ENCODE data around the gene LTA. TPM values are rescaled to one million over a fixed set of nuclear protein-coding genes. Genes with fewer than 3 reads are reported as not detected.

LTA gene
- polyA plus RNA-seq, 1 of the 3 experiments (the other 2 are of a cell fraction), result not detected

- ChIA-PET CTCF (interaction anchor here (0.9 to 2.1 kb wide), 7 partner anchors 9 to 76 kb away, joined by 3 to 11 read pairs (median 4); partner anchors contain the start of gene ATP6V1G2), POLR2A (interaction anchor here (1.0 to 4.0 kb wide), 5 partner anchors 18 to 1350 kb away, joined by 3 to 18 read pairs (median 6); partner anchors contain the start of genes BAG6, DDX39B and HSPA1B)
- peaks cover 10 to 11% of the 10 kb centered on the region in 2 experiments for H3K4me1 ChIP-seq (ENCODE audit: control insufficient read depth in 1 of 2, insufficient read depth in 2 of 2, low read depth in 1 of 2, low read length in 1 of 2)
- H3K27me3 ChIP-seq (ENCODE audit: insufficient read depth), result no peaks in the 10 kb centered on the region
- H3K9me3 ChIP-seq, result no peaks in the 10 kb centered on the region
- peak overlapping the region; percentile 87 to 98 for H3K4me3 ChIP-seq (ENCODE audit: low read depth in 2 of 2, low read length in 1 of 2)
- H3K79me2 ChIP-seq (ENCODE audit: insufficient read depth), result peaks cover 60% of the 10 kb centered on the region
- 3% methylated on average over 4 of the region's 4 CpGs for WGBS (ENCODE audit: low lambda C conversion rate)
- H3K9ac ChIP-seq, result peak overlapping the region; percentile 99
- peaks cover 28% of the 10 kb centered on the region for H4K20me1 ChIP-seq (ENCODE audit: insufficient read depth)
- peaks cover 16% of the 10 kb centered on the region for H3F3A ChIP-seq (replicated peaks; ENCODE audit: insufficient read depth)
- TF ChIP-seq, protein P1, sequence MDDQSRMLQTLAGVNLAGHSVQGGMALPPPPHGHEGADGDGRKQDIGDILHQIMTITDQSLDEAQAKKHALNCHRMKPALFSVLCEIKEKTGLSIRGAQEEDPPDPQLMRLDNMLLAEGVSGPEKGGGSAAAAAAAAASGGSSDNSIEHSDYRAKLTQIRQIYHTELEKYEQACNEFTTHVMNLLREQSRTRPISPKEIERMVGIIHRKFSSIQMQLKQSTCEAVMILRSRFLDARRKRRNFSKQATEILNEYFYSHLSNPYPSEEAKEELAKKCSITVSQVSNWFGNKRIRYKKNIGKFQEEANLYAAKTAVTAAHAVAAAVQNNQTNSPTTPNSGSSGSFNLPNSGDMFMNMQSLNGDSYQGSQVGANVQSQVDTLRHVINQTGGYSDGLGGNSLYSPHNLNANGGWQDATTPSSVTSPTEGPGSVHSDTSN (IDR thresholded peaks at IDR 0.05), result no peak
- TF ChIP-seq RAD21 (IDR thresholded peaks at IDR 0.05; ENCODE audit: low read length), result no peak
- DNase-seq, result peak; percentile 33
- H3K27ac ChIP-seq (ENCODE audit: low read depth in 2 of 2, low read length in 1 of 2), result peak overlapping the region; percentile 96 to 99; a peak in 3 of 4 replicates
- no peaks in the 10 kb centered on the region for H3K9me2 ChIP-seq
- H3K4me2 ChIP-seq, result peak overlapping the region; percentile 97
- H3K36me3 ChIP-seq (replicated peaks in 1 of 2; ENCODE audit: control insufficient read depth in 1 of 2, insufficient read depth in 2 of 2, low read length in 1 of 2), result peaks cover 45 to 55% of the 10 kb centered on the region in 2 experiments
- H2AFZ ChIP-seq (ENCODE audit: low read depth), result no peak overlapping the region
Observed at GRCh38 chr6:31621991-31622390, 49.9 kb downstream of the LTA start.

DNA sequence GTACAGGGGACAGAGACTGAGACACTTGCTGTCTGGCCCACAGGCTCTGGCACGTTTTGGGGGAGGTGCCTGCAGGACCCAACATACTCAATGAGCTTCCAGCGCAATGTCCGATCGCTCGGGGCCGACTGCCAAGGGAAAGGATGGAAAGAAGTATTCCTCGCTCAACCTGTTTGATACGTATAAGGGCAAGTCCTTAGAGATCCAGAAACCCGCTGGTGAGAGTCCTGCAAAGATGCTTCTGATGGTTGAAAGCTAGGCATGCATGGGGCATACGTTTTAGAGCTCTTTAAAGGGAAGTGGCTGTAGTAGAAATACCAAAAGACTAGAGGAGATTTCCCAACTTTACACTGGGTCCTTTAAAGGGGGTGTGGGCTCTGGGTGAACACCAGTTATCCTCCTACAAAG, 50.6 kb downstream of the LTA start:
- H3K27ac ChIP-seq (ENCODE audit: low read depth in 2 of 2, low read length in 1 of 2), result no peak overlapping the region
- peak overlapping the region; percentile 99; the same call in 1 of the 2 replicates for H3K9ac ChIP-seq
- 92% methylated on average over 10 of the region's 10 CpGs for WGBS (ENCODE audit: low lambda C conversion rate)
- H3F3A ChIP-seq (replicated peaks; ENCODE audit: insufficient read depth), result peaks cover 16% of the 10 kb centered on the region
- peaks cover 10 to 11% of the 10 kb centered on the region in 2 experiments for H3K4me1 ChIP-seq (ENCODE audit: control insufficient read depth in 1 of 2, insufficient read depth in 2 of 2, low read depth in 1 of 2, low read length in 1 of 2)
- POLR2A ChIA-PET, result interaction anchor here (0.8 to 4.0 kb wide), 5 partner anchors 11 to 205 kb away, joined by 3 to 18 read pairs (median 6); partner anchors contain the start of genes BAG6, DDX39B and HSPA1B
- CTCF ChIA-PET, result interaction anchor here (0.9 to 2.1 kb wide), 7 partner anchors 14 to 425 kb away, joined by 3 to 11 read pairs (median 3); partner anchors contain the start of gene ATP6V1G2
- H3K9me3 ChIP-seq, result no peaks in the 10 kb centered on the region
- peak overlapping the region; percentile 97 for H3K4me2 ChIP-seq
- DNase-seq, result peak; percentile 10
- no peaks in the 10 kb centered on the region for H3K27me3 ChIP-seq (ENCODE audit: insufficient read depth)
- H3K9me2 ChIP-seq, result no peaks in the 10 kb centered on the region
- peak overlapping the region; percentile 87 to 98; a peak in 3 of 4 replicates for H3K4me3 ChIP-seq (ENCODE audit: low read depth in 2 of 2, low read length in 1 of 2)
- H2AFZ ChIP-seq (ENCODE audit: low read depth), result no peak overlapping the region
- H3K36me3 ChIP-seq (replicated peaks in 1 of 2; ENCODE audit: control insufficient read depth in 1 of 2, insufficient read depth in 2 of 2, low read length in 1 of 2), result peaks cover 52 to 62% of the 10 kb centered on the region in 2 experiments
- H3K79me2 ChIP-seq (ENCODE audit: insufficient read depth), result peaks cover 65% of the 10 kb centered on the region
- peaks cover 28% of the 10 kb centered on the region for H4K20me1 ChIP-seq (ENCODE audit: insufficient read depth)
- no peak for TF ChIP-seq FOSL2 (IDR thresholded peaks at IDR 0.05; ENCODE audit: borderline replicate concordance, low read depth)
- TF ChIP-seq TAF1 (IDR thresholded peaks at IDR 0.05; ENCODE audit: borderline replicate concordance, low read depth, low read length), result no peak
- no peak for TF ChIP-seq MXI1 (IDR thresholded peaks at IDR 0.05; ENCODE audit: low read depth, low read length)
- no peak for TF ChIP-seq IRF3 (IDR thresholded peaks at IDR 0.05; ENCODE audit: low read depth, low read length)
- TF ChIP-seq CHD2 (IDR thresholded peaks at IDR 0.05; ENCODE audit: low read length, partially characterized antibody), result no peak
- no peak for TF ChIP-seq FOXJ3 (CRISPR knock-in tag; IDR thresholded peaks at IDR 0.05)
- TF ChIP-seq TCF12 (IDR thresholded peaks at IDR 0.05), result no peak
- TF ChIP-seq RCOR1 (IDR thresholded peaks at IDR 0.05; ENCODE audit: low read length), result no peak
- TF ChIP-seq GABPA (IDR thresholded peaks at IDR 0.05; ENCODE audit: low read depth), result no peak
- no peak for TF ChIP-seq YY1 (IDR thresholded peaks at IDR 0.05; ENCODE audit: low read depth)
- TF ChIP-seq GATA2 (CRISPR knock-in tag; IDR thresholded peaks at IDR 0.05), result no peak
- TF ChIP-seq, protein P2, sequence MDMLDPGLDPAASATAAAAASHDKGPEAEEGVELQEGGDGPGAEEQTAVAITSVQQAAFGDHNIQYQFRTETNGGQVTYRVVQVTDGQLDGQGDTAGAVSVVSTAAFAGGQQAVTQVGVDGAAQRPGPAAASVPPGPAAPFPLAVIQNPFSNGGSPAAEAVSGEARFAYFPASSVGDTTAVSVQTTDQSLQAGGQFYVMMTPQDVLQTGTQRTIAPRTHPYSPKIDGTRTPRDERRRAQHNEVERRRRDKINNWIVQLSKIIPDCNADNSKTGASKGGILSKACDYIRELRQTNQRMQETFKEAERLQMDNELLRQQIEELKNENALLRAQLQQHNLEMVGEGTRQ (IDR thresholded peaks at IDR 0.05; ENCODE audit: borderline replicate concordance, low read depth, low read length), result no peak
- TF ChIP-seq MEF2A (IDR thresholded peaks at IDR 0.05; ENCODE audit: borderline replicate concordance, low read depth), result no peak
- no peak for TF ChIP-seq ELF1 (IDR thresholded peaks at IDR 0.05)
- TF ChIP-seq, protein P3, sequence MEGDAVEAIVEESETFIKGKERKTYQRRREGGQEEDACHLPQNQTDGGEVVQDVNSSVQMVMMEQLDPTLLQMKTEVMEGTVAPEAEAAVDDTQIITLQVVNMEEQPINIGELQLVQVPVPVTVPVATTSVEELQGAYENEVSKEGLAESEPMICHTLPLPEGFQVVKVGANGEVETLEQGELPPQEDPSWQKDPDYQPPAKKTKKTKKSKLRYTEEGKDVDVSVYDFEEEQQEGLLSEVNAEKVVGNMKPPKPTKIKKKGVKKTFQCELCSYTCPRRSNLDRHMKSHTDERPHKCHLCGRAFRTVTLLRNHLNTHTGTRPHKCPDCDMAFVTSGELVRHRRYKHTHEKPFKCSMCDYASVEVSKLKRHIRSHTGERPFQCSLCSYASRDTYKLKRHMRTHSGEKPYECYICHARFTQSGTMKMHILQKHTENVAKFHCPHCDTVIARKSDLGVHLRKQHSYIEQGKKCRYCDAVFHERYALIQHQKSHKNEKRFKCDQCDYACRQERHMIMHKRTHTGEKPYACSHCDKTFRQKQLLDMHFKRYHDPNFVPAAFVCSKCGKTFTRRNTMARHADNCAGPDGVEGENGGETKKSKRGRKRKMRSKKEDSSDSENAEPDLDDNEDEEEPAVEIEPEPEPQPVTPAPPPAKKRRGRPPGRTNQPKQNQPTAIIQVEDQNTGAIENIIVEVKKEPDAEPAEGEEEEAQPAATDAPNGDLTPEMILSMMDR (IDR thresholded peaks at IDR 0.05), result no peak
- no peak for TF ChIP-seq SIN3A (IDR thresholded peaks at IDR 0.05; ENCODE audit: borderline replicate concordance, low read depth, low read length)
- TF ChIP-seq, protein P1 (IDR thresholded peaks at IDR 0.05), result no peak
- no peak for TF ChIP-seq RFX5 (IDR thresholded peaks at IDR 0.05; ENCODE audit: low read length)
- TF ChIP-seq, protein P4, sequence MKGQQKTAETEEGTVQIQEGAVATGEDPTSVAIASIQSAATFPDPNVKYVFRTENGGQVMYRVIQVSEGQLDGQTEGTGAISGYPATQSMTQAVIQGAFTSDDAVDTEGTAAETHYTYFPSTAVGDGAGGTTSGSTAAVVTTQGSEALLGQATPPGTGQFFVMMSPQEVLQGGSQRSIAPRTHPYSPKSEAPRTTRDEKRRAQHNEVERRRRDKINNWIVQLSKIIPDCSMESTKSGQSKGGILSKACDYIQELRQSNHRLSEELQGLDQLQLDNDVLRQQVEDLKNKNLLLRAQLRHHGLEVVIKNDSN (IDR thresholded peaks at IDR 0.05; ENCODE audit: borderline replicate concordance, low read depth), result no peak
